Activated naive CD8-positive, alpha-beta T cell (primary cell): ENCODE results near the gene FZD1.
"Not testable (repeated sequence)": the region's sequence is repeated elsewhere in the genome, so short reads cannot be mapped to it uniquely, and the experiment has no call there.

Experiments
- H3K27ac Mint-ChIP-seq: one replicate; pipeline ENCODE4 v1.8.0; 2021; ENCODE audit warnings: mixed read lengths
- H3K27me3 Mint-ChIP-seq: one replicate; pipeline ENCODE4 v1.8.0; 2021; ENCODE audit warnings: mixed read lengths
- H3K36me3 Mint-ChIP-seq: one replicate; pipeline ENCODE4 v1.8.0; 2021; ENCODE audit warnings: mixed read lengths
- H3K4me1 Mint-ChIP-seq: one replicate; pipeline ENCODE4 v1.8.0; 2021; ENCODE audit warnings: low read depth, mixed read lengths
- H3K4me3 Mint-ChIP-seq: one replicate; pipeline ENCODE4 v1.8.0; 2021; ENCODE audit warnings: mild to moderate bottlenecking, mixed read lengths
- H3K9me3 Mint-ChIP-seq: one replicate; pipeline ENCODE4 v1.8.0; 2021; ENCODE audit warnings: low read depth, mixed read lengths

The FZD1 gene

GRCh38 chr7:91302794-91303193 is 38.6 kb downstream of the FZD1 start:
- no peak overlapping the region for H3K27ac Mint-ChIP-seq
- H3K4me1 Mint-ChIP-seq: no peaks in the 10 kb centered on the region

GRCh38 chr7:91306266-91306665 is 42.0 kb downstream of the FZD1 start:
- Mint-ChIP-seq H3K27ac (no peak overlapping the region), H3K4me3 (no peak overlapping the region), H3K36me3 (no peaks in the 10 kb centered on the region), H3K27me3 (peaks cover 1% of the 10 kb centered on the region), H3K9me3 (no peaks in the 10 kb centered on the region), H3K4me1 (no peaks in the 10 kb centered on the region)

More at GRCh38 chr7:91302794-91303193, 38.6 kb downstream of the FZD1 start:
- Mint-ChIP-seq H3K4me3 (no peak overlapping the region), H3K36me3 (no peaks in the 10 kb centered on the region), H3K9me3 (no peaks in the 10 kb centered on the region), H3K27me3 (peaks cover 1% of the 10 kb centered on the region)

GRCh38 chr7:91307467-91307866 is 43.2 kb downstream of the FZD1 start:
- H3K4me1 Mint-ChIP-seq: no peaks in the 10 kb centered on the region
- peaks cover 1% of the 10 kb centered on the region for H3K27me3 Mint-ChIP-seq
- H3K36me3 Mint-ChIP-seq: no peaks in the 10 kb centered on the region
- no peaks in the 10 kb centered on the region for H3K9me3 Mint-ChIP-seq
- no peak overlapping the region for H3K4me3 Mint-ChIP-seq
- H3K27ac Mint-ChIP-seq: no peak overlapping the region

GRCh38 chr7:91308191-91308590 is 44.0 kb downstream of the FZD1 start:
- H3K4me3 Mint-ChIP-seq, H3K36me3 Mint-ChIP-seq, H3K4me1 Mint-ChIP-seq, H3K27ac Mint-ChIP-seq, H3K9me3 Mint-ChIP-seq, H3K27me3 Mint-ChIP-seq: not testable (repeated sequence)

GRCh38 chr7:91310830-91311460 is 46.7 kb downstream of the FZD1 start:
- H3K9me3 Mint-ChIP-seq: no peaks in the 10 kb centered on the region
- no peaks in the 10 kb centered on the region for H3K27me3 Mint-ChIP-seq
- no peaks in the 10 kb centered on the region for H3K4me1 Mint-ChIP-seq
- H3K36me3 Mint-ChIP-seq: no peaks in the 10 kb centered on the region
- no peak overlapping the region for H3K4me3 Mint-ChIP-seq
- no peak overlapping the region for H3K27ac Mint-ChIP-seq

- H3K4me1 Mint-ChIP-seq: no peaks in the 10 kb centered on the region
- H3K27ac Mint-ChIP-seq: no peak overlapping the region
- no peak overlapping the region for H3K4me3 Mint-ChIP-seq
- no peaks in the 10 kb centered on the region for H3K27me3 Mint-ChIP-seq
- no peaks in the 10 kb centered on the region for H3K36me3 Mint-ChIP-seq
- no peaks in the 10 kb centered on the region for H3K9me3 Mint-ChIP-seq
Observed at GRCh38 chr7:91311839-91312238, 47.6 kb downstream of the FZD1 start.

- Mint-ChIP-seq H3K9me3 (no peaks in the 10 kb centered on the region), H3K36me3 (no peaks in the 10 kb centered on the region), H3K4me1 (no peaks in the 10 kb centered on the region), H3K27me3 (no peaks in the 10 kb centered on the region), H3K27ac (no peak overlapping the region), H3K4me3 (no peak overlapping the region)
Observed at GRCh38 chr7:91313113-91313512, 48.9 kb downstream of the FZD1 start.

GRCh38 chr7:91314591-91315323 is 50.5 kb downstream of the FZD1 start:
- H3K4me1 Mint-ChIP-seq: no peaks in the 10 kb centered on the region
- H3K9me3 Mint-ChIP-seq: no peaks in the 10 kb centered on the region
- no peak overlapping the region for H3K27ac Mint-ChIP-seq
- no peaks in the 10 kb centered on the region for H3K27me3 Mint-ChIP-seq
- H3K4me3 Mint-ChIP-seq: no peak overlapping the region
- H3K36me3 Mint-ChIP-seq: no peaks in the 10 kb centered on the region

- H3K9me3 Mint-ChIP-seq: no peaks in the 10 kb centered on the region
- no peaks in the 10 kb centered on the region for H3K4me1 Mint-ChIP-seq
- no peaks in the 10 kb centered on the region for H3K27me3 Mint-ChIP-seq
- H3K4me3 Mint-ChIP-seq: no peak overlapping the region
- no peaks in the 10 kb centered on the region for H3K36me3 Mint-ChIP-seq
- H3K27ac Mint-ChIP-seq: no peak overlapping the region
Observed at GRCh38 chr7:91316426-91316825, 52.2 kb downstream of the FZD1 start.

- Mint-ChIP-seq H3K27ac (no peak overlapping the region), H3K4me3 (no peak overlapping the region), H3K9me3 (no peaks in the 10 kb centered on the region), H3K4me1 (no peaks in the 10 kb centered on the region), H3K36me3 (no peaks in the 10 kb centered on the region), H3K27me3 (no peaks in the 10 kb centered on the region)
Observed at GRCh38 chr7:91319351-91319750, 55.1 kb downstream of the FZD1 start.

GRCh38 chr7:91320366-91321078 is 56.3 kb downstream of the FZD1 start:
- no peaks in the 10 kb centered on the region for H3K4me1 Mint-ChIP-seq
- no peaks in the 10 kb centered on the region for H3K9me3 Mint-ChIP-seq
- H3K36me3 Mint-ChIP-seq: no peaks in the 10 kb centered on the region
- no peak overlapping the region for H3K4me3 Mint-ChIP-seq
- no peaks in the 10 kb centered on the region for H3K27me3 Mint-ChIP-seq
- H3K27ac Mint-ChIP-seq: no peak overlapping the region
